Spinal cord (tissue), 10 donors: Measurements from ENCODE around the gene OVCA2. TPM values are rescaled to one million over a fixed set of nuclear protein-coding genes. Genes with fewer than 3 reads are reported as not detected.

Experiments
- DNase-seq, 6 donors: peaks; one replicate each; pipeline versions ENCODE4 v3.0.0 to v3.0.0-alpha.2; 2013 to 2015; ENCODE audit warnings: low spot score in 6 of 6, low read depth in 4 of 6
- H3K27ac ChIP-seq: one replicate; pipeline ENCODE4 v1.5.1; 2013; ENCODE audit warnings: low read depth, low read length, control low read depth
- H3K27me3 ChIP-seq: one replicate; pipeline ENCODE4 v1.6.1; 2013; ENCODE audit warnings: low read length; ENCODE audit not compliant: control insufficient read depth, insufficient read depth
- H3K36me3 ChIP-seq: one replicate; pipeline ENCODE4 v1.6.1; 2013; ENCODE audit warnings: low read length; ENCODE audit not compliant: control insufficient read depth, insufficient read depth
- H3K4me1 ChIP-seq: one replicate; pipeline ENCODE4 v1.6.1; 2013; ENCODE audit warnings: low read length; ENCODE audit not compliant: control insufficient read depth, insufficient read depth
- H3K4me3 ChIP-seq: one replicate; pipeline ENCODE4 v1.5.1; 2013; ENCODE audit warnings: low read depth, low read length, control low read depth
- H3K9me3 ChIP-seq: one replicate; pipeline ENCODE4 v1.6.1; 2013; ENCODE audit warnings: low read length; ENCODE audit not compliant: control insufficient read depth, insufficient read depth
- WGBS: methylation state at CpG from one replicate; pipeline ENCODE4 v1.1.5; 2013; ENCODE audit warnings: missing lambda C conversion rate; ENCODE audit not compliant: insufficient coverage; 5-methylcytosine and 5-hydroxymethylcytosine counted together
- polyA plus RNA-seq, 2 donors: library from polyadenylated mRNA; unstranded; fragments of 120-200 nt; gene quantifications; one replicate each; pipeline ENCODE4 v1.2.1, GENCODE V29; 2013; ENCODE audit not compliant: insufficient read length in 2 of 2
- total RNA-seq, 2 donors: library from RNA; depleted of rRNA in 1 of 2; stranded (reverse); fragments of 120-200 nt in 1 of 2; fragments of >200 nt in 1 of 2; gene quantifications; one replicate each; pipeline versions ENCODE4 v1.2.3 to v1.2.4, GENCODE V29; 2013 to 2014
- donor health status: healthy.

The OVCA2 gene
- total and polyA plus RNA-seq, 4 donors, result 14.7 to 36.4 (median 15.8) TPM

GRCh38 chr17:2057175-2057759 lies 15.4 kb downstream of the OVCA2 start:
- H3K4me3 ChIP-seq, result no peak overlapping the region
- DNase-seq, result peak in 1 of 6 donors; percentile 39
- no peaks in the 10 kb centered on the region for H3K9me3 ChIP-seq
- peaks cover 39% of the 10 kb centered on the region for H3K36me3 ChIP-seq
- H3K4me1 ChIP-seq, result peaks cover 49% of the 10 kb centered on the region
- no peak overlapping the region for H3K27ac ChIP-seq
- H3K27me3 ChIP-seq, result peaks cover 71% of the 10 kb centered on the region
- 11% methylated on average over 81 of the region's 81 CpGs for WGBS

DNA sequence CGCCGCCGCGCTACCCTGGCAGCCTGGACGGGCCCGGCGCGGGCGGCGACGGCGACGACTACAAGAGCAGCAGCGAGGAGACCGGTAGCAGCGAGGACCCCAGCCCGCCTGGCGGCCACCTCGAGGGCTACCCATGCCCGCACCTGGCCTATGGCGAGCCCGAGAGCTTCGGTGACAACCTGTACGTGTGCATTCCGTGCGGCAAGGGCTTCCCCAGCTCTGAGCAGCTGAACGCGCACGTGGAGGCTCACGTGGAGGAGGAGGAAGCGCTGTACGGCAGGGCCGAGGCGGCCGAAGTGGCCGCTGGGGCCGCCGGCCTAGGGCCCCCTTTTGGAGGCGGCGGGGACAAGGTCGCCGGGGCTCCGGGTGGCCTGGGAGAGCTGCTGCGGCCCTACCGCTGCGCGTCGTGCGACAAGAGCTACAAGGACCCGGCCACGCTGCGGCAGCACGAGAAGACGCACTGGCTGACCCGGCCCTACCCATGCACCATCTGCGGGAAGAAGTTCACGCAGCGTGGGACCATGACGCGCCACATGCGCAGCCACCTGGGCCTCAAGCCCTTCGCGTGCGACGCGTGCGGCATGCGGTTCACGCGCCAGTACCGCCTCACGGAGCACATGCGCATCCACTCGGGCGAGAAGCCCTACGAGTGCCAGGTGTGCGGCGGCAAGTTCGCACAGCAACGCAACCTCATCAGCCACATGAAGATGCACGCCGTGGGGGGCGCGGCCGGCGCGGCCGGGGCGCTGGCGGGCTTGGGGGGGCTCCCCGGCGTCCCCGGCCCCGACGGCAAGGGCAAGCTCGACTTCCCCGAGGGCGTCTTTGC lies 16.2 kb downstream of the OVCA2 start:
- peak in 2 of 6 donors; percentile 28 to 48 for DNase-seq
- Histone ChIP-seq H3K4me1 (peaks cover 56% of the 10 kb centered on the region), H3K4me3 (peak overlapping the region; percentile 29), H3K27me3 (peaks cover 71% of the 10 kb centered on the region), H3K27ac (peak overlapping the region; percentile 33), H3K36me3 (peaks cover 44% of the 10 kb centered on the region), H3K9me3 (no peaks in the 10 kb centered on the region)
- 20% methylated on average over 98 of the region's 98 CpGs for WGBS

GRCh38 chr17:2058586-2059546 lies 17.0 kb downstream of the OVCA2 start:
- peak in 1 of 6 donors; percentile 58 for DNase-seq
- peaks cover 56% of the 10 kb centered on the region for H3K4me1 ChIP-seq
- WGBS, result 14% methylated on average over 57 of the region's 78 CpGs
- peaks cover 52% of the 10 kb centered on the region for H3K36me3 ChIP-seq
- peaks cover 63% of the 10 kb centered on the region for H3K27me3 ChIP-seq
- H3K9me3 ChIP-seq, result no peaks in the 10 kb centered on the region
- peak overlapping the region; percentile 88 for H3K27ac ChIP-seq
- H3K4me3 ChIP-seq, result peak overlapping the region; percentile 20

- Histone ChIP-seq H3K36me3 (peaks cover 60% of the 10 kb centered on the region), H3K4me1 (peaks cover 55% of the 10 kb centered on the region), H3K4me3 (peak overlapping the region; percentile 20), H3K27ac (peak overlapping the region; percentile 88), H3K9me3 (no peaks in the 10 kb centered on the region), H3K27me3 (peaks cover 55% of the 10 kb centered on the region)
- 76% methylated on average over 17 of the region's 21 CpGs for WGBS
- DNase-seq, result no peak
Measured at GRCh38 chr17:2059547-2060384, 17.9 kb downstream of the OVCA2 start.

DNA sequence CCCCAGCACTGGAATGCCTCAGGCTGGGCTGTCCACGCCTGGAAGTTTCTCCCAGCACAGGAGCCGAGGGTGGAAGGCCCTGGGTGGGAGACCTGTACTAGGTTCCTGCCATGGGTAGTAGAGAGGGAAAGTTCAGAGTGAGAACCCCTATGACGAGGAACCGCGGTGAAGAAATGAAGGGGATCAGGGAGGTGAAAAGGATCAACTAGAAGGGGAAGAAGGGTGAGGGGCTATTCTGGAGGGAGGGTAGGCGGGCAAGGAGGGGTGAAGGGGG lies 18.5 kb downstream of the OVCA2 start:
- DNase-seq, result no peak
- WGBS, result 88% methylated on average over 6 of the region's 6 CpGs
- Histone ChIP-seq H3K9me3 (no peaks in the 10 kb centered on the region), H3K27me3 (peaks cover 50% of the 10 kb centered on the region), H3K27ac (peak overlapping the region; percentile 88), H3K36me3 (peaks cover 65% of the 10 kb centered on the region), H3K4me1 (peaks cover 59% of the 10 kb centered on the region), H3K4me3 (peak overlapping the region; percentile 0)

DNA sequence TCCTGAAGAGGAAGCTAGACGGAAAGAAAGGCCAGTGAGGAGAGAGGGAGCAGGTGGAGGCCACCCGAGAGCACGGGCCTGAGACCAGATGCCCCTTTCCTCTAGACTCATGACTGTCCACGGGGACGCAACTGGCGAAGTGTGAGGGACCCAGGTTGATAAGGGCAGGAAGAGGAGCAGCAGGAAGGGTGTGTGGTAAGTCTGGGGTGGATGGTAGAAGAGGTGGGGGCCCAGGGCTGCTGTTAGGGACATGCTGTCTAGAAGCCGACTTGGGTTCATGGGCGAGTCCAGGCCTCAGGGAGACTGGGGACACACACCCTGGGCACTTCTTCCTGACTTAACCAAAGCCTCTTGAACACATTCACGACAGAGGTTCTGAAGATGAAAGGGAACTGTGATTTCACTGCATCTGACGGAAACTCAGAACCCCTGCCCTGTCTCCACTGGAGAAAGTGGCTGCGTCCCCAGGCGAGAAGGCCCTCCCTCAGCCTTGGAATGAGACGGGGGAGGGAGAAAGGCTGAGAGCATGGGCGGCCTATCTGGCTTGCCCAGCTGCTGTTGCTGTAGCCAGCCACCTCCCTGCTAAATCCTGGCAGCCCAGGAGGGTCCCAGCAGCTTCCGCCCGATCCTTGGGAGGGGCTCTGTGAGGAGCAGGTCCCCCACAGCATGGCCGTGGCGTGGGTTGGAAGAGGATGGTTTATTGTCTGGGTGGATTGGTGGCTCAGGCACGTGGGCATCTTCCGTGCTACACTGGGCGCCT lies 19.0 kb downstream of the OVCA2 start:
- DNase-seq, result peak in 1 of 6 donors; percentile 17
- Histone ChIP-seq H3K27me3 (peaks cover 50% of the 10 kb centered on the region), H3K9me3 (no peaks in the 10 kb centered on the region), H3K36me3 (peaks cover 71% of the 10 kb centered on the region), H3K4me3 (peak overlapping the region; percentile 0), H3K27ac (peak overlapping the region; percentile 88), H3K4me1 (peaks cover 64% of the 10 kb centered on the region)
- 93% methylated on average over 12 of the region's 21 CpGs for WGBS

DNA sequence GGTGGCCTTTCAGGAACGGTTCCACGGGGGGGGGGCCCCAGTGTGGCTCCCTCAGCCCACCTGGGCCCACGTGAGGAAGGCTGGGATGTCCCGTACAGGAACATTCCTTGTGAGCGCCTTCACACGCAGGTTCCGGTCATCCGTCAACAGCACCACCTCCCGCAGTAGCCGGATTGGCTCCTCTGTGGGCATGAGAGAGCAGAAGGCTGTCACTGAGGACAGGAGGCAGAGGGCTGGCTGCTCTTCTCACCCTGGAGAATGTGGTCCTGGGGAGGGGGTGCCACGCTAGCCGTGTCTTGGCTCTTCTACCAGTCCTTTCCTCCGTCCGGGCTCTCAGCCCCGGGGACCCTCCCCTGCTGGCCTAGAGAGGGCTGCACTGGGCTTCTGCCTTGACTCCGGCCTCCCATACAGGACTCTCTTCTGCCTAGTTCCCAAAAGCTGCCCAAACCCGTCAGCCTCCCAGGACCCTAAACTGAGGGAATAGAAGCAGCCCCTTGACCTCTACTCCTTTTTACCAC lies 19.7 kb downstream of the OVCA2 start:
- WGBS, result 84% methylated on average over 16 of the region's 17 CpGs
- Histone ChIP-seq H3K36me3 (peaks cover 73% of the 10 kb centered on the region), H3K9me3 (no peaks in the 10 kb centered on the region), H3K4me1 (peaks cover 66% of the 10 kb centered on the region), H3K4me3 (no peak overlapping the region), H3K27ac (peak overlapping the region; percentile 88), H3K27me3 (peaks cover 45% of the 10 kb centered on the region)
- no peak for DNase-seq

- H3K36me3 ChIP-seq, result peaks cover 82% of the 10 kb centered on the region
- peaks cover 42% of the 10 kb centered on the region for H3K27me3 ChIP-seq
- no peaks in the 10 kb centered on the region for H3K9me3 ChIP-seq
- WGBS, result 49% methylated on average over 11 of the region's 11 CpGs
- H3K4me1 ChIP-seq, result peaks cover 77% of the 10 kb centered on the region
- no peak for DNase-seq
- peak overlapping the region; percentile 88 for H3K27ac ChIP-seq
- H3K4me3 ChIP-seq, result no peak overlapping the region
Measured at GRCh38 chr17:2062571-2063183, 20.9 kb downstream of the OVCA2 start.
